GM12878 (cell line): ENCODE results near the gene PPP2R5A. TPM values are rescaled to one million over a fixed set of nuclear protein-coding genes. Genes with fewer than 3 reads are reported as not detected.

Experiments used
- BACH1 ChIP-seq: fragments of 450-650 bp; IDR thresholded peaks from 2 replicates; pipeline ENCODE4 v1.6.1; 2017; ENCODE audit warnings: mild to moderate bottlenecking, borderline replicate concordance
- CREB1 ChIP-seq: IDR thresholded peaks from 2 replicates; pipeline ENCODE4 v1.6.1; 2012; ENCODE audit warnings: low read depth, mild to moderate bottlenecking, inconsistent platforms
- HDGF ChIP-seq: fragments of 450-650 bp; IDR thresholded peaks from 2 replicates; pipeline ENCODE4 v1.6.1; 2016; ENCODE audit warnings: antibody characterized with exemption
- IKZF2 ChIP-seq, 2 experiments: fragments of 450-650 bp; IDR thresholded peaks; 2 replicates each; pipeline ENCODE4 v1.6.1; 2017; ENCODE audit warnings: mild to moderate bottlenecking in 2 of 2, moderate library complexity in 2 of 2
- MXI1 ChIP-seq: fragments of 150-350 bp; IDR thresholded peaks from 2 replicates; pipeline ENCODE4 v1.6.1; 2011; ENCODE audit warnings: low read depth, mild to moderate bottlenecking, inconsistent platforms, low read length, improper control_type of control experiment
- SIX5 ChIP-seq: IDR thresholded peaks from 2 replicates; pipeline ENCODE4 v1.6.1; 2011; ENCODE audit warnings: mild to moderate bottlenecking, low read depth, low read length, moderate library complexity; ENCODE audit not compliant: severe bottlenecking
- ZBTB11 ChIP-seq: fragments of 450-650 bp; formaldehyde crosslinking; IDR thresholded peaks from 2 replicates; pipeline ENCODE4 v1.5.0; 2022; ENCODE audit warnings: mild to moderate bottlenecking, missing genetic modification characterization
- ZZZ3 ChIP-seq: IDR thresholded peaks from 2 replicates; pipeline ENCODE4 v1.6.1; 2011; ENCODE audit warnings: low read depth; ENCODE audit not compliant: control insufficient read depth, insufficient read length
- polyA plus RNA-seq, 11 experiments: library from polyadenylated mRNA; depleted of rRNA in 4 of 11; unstranded in 6 of 11; stranded (reverse) in 5 of 11; fragments of >200 nt; fragmentation: Nextera tagmentation in 4 of 11; fragmentation: Illumina TruSeq in 1 of 11; extraction: Ambion mirVana in 4 of 11; extraction: Trizol in 1 of 11; gene quantifications; 1 replicate in 1 of 11; 2 replicates in 10 of 11; pipeline versions ENCODE4 v1.2.1 to v1.2.3, GENCODE V29; 2011 to 2016; ENCODE audit warnings: inconsistent platforms in 2 of 11, missing spikeins in 2 of 11, low read depth in 1 of 11
- total RNA-seq, 4 experiments: library from RNA; depleted of rRNA in 3 of 4; stranded (reverse); fragments of >200 nt in 3 of 4; fragmentation: Illumina TruSeq in 1 of 4; extraction: Trizol in 1 of 4; gene quantifications; 2 replicates each; pipeline versions ENCODE4 v1.2.1 to v1.2.3, GENCODE V29; 2013 to 2021
- TF ChIP-seq, protein P1 (sequence below): IDR thresholded peaks from 2 replicates; pipeline ENCODE4 v1.6.1; 2011; ENCODE audit warnings: low read depth, mild to moderate bottlenecking, low read length, moderate library complexity, borderline replicate concordance; ENCODE audit errors: extremely low read depth

Gene PPP2R5A
- total and polyA plus RNA-seq, 10 of the 15 experiments (the other 5 are each of a cell fraction or from before 2014, with no cell fraction given) = 15.4 to 40.6 (median 32.5) TPM

- no peak for TF ChIP-seq ZBTB11 (CRISPR knock-in tag)
- no peak for TF ChIP-seq SIX5
- TF ChIP-seq IKZF2 (IDR thresholded peaks at IDR 0.05) = no peak
- no peak for TF ChIP-seq BACH1
- no peak for TF ChIP-seq HDGF
- TF ChIP-seq CREB1 = no peak
- TF ChIP-seq ZZZ3 = no peak
- no peak for TF ChIP-seq MXI1
- TF ChIP-seq, protein P1, sequence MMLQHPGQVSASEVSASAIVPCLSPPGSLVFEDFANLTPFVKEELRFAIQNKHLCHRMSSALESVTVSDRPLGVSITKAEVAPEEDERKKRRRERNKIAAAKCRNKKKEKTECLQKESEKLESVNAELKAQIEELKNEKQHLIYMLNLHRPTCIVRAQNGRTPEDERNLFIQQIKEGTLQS = no peak
Observed at GRCh38 chr1:212292250-212293105, 7.3 kb downstream of the PPP2R5A start (continued).
